ENCODE results near the gene CTU2.

CTU2 gene

GRCh38 chr16:88706229-88706964, at the start of gene CTU2, which contains the start of gene RNF166:
Gene CTU2, plus strand, starts transcription at chr16:88706503. Its CDS starts 28 bp downstream, at chr16:88706531.
Gene RNF166, minus strand, starts transcription at chr16:88706408. Its CDS starts 83 bp downstream, at chr16:88706325.
- Histone ChIP-seq H3K27me3 (no peaks in the 10 kb centered on the region), H3K9me3 (no peaks in the 10 kb centered on the region), H3K4me1 (ENCODE audit: control insufficient read depth in 1 of 2, insufficient read depth in 1 of 2, low read depth in 1 of 2, low read length in 1 of 2) (peaks cover 50 to 51% of the 10 kb centered on the region in 2 experiments), H3K36me3 (peaks cover 7% of the 10 kb centered on the region), H3K27ac (peak within 1 kb of the TSS; percentile 100), H3K4me3 (ENCODE audit: low read depth in 1 of 2, low read length in 1 of 2) (peak within 1 kb of the TSS; percentile 91 to 99)
- peak; percentile 38 for TF ChIP-seq CTCF (IDR thresholded peaks at IDR 0.05)

- no peak for TF ChIP-seq CTCF (IDR thresholded peaks at IDR 0.05)
- no peak overlapping the region for H3K27ac ChIP-seq
- peaks cover 5 to 8% of the 10 kb centered on the region in 2 experiments for H3K4me1 ChIP-seq (ENCODE audit: control insufficient read depth in 1 of 2, insufficient read depth in 1 of 2, low read depth in 1 of 2, low read length in 1 of 2)
- peaks cover 15% of the 10 kb centered on the region for H3K27me3 ChIP-seq
- H3K9me3 ChIP-seq: no peaks in the 10 kb centered on the region
- no peak overlapping the region for H3K4me3 ChIP-seq (ENCODE audit: low read depth in 1 of 2, low read length in 1 of 2)
- no peaks in the 10 kb centered on the region for H3K36me3 ChIP-seq
These were observed 48.9 kb upstream of the CTU2 start for GRCh38 chr16:88657371-88657770.

GRCh38 chr16:88658714-88659113, 47.6 kb upstream of the CTU2 start:
- no peaks in the 10 kb centered on the region for H3K9me3 ChIP-seq
- no peak for TF ChIP-seq CTCF (IDR thresholded peaks at IDR 0.05)

GRCh38 chr16:88659160-88659559, 47.1 kb upstream of the CTU2 start:
- Histone ChIP-seq H3K4me1 (ENCODE audit: control insufficient read depth in 1 of 2, insufficient read depth in 1 of 2, low read depth in 1 of 2, low read length in 1 of 2) (peaks cover 13% of the 10 kb centered on the region in 2 experiments), H3K27me3 (peaks cover 18% of the 10 kb centered on the region), H3K27ac (no peak overlapping the region), H3K36me3 (no peaks in the 10 kb centered on the region), H3K9me3 (no peaks in the 10 kb centered on the region), H3K4me3 (ENCODE audit: low read depth in 1 of 2, low read length in 1 of 2) (no peak overlapping the region)
- no peak for TF ChIP-seq CTCF (IDR thresholded peaks at IDR 0.05)

More at GRCh38 chr16:88658714-88659113, 47.6 kb upstream of the CTU2 start:
- peaks cover 18% of the 10 kb centered on the region for H3K27me3 ChIP-seq
- no peak overlapping the region for H3K27ac ChIP-seq
- H3K4me1 ChIP-seq (ENCODE audit: control insufficient read depth in 1 of 2, insufficient read depth in 1 of 2, low read depth in 1 of 2, low read length in 1 of 2): peaks cover 8 to 9% of the 10 kb centered on the region in 2 experiments
- no peak overlapping the region for H3K4me3 ChIP-seq (ENCODE audit: low read depth in 1 of 2, low read length in 1 of 2)
- H3K36me3 ChIP-seq: no peaks in the 10 kb centered on the region

GRCh38 chr16:88661468-88661867, 44.8 kb upstream of the CTU2 start:
- no peak overlapping the region for H3K27ac ChIP-seq
- no peak overlapping the region for H3K4me3 ChIP-seq (ENCODE audit: low read depth in 1 of 2, low read length in 1 of 2)
- peaks cover 18% of the 10 kb centered on the region for H3K27me3 ChIP-seq
- no peaks in the 10 kb centered on the region for H3K9me3 ChIP-seq
- H3K4me1 ChIP-seq (ENCODE audit: control insufficient read depth in 1 of 2, insufficient read depth in 1 of 2, low read depth in 1 of 2, low read length in 1 of 2): peaks cover 15 to 16% of the 10 kb centered on the region in 2 experiments
- no peak for TF ChIP-seq CTCF (IDR thresholded peaks at IDR 0.05)
- H3K36me3 ChIP-seq: no peaks in the 10 kb centered on the region
